ENCODE results near the gene NOS1AP.

GRCh38 chr1:162230096-162230495 lies 160.6 kb downstream of the NOS1AP start:
- TF ChIP-seq POLR2AphosphoS5 (IDR thresholded peaks at IDR 0.05): no peak
- no peak for TF ChIP-seq POLR2A (IDR thresholded peaks at IDR 0.05; ENCODE audit: low read depth)

All from esophagus muscularis mucosa (tissue), 2 donors.